GM18867 (cell line): ENCODE measurements around the gene MIPEP.
A peak's percentile ranks its signal among the peaks of the same experiment; 100 is the strongest.
"Not testable (repeated sequence)": the region's sequence is repeated elsewhere in the genome, so short reads cannot be mapped to it uniquely, and the experiment has no call there.

Experiments used
- ATAC-seq: cut with Tn5 transposase; IDR thresholded peaks from one replicate; pipeline ENCODE4 v1.9.1; 2021; ENCODE audit warnings: mild to moderate bottlenecking, moderate library complexity; ENCODE audit not compliant: unreplicated experiment

Gene MIPEP

GRCh38 chr13:23778002-23778652, 111.1 kb downstream of the MIPEP start:
- no peak for ATAC-seq

GRCh38 chr13:23777575-23777870, 111.7 kb downstream of the MIPEP start:
- ATAC-seq = peak; percentile 30

- ATAC-seq = peak; percentile 97
These were observed 112.3 kb downstream of the MIPEP start for GRCh38 chr13:23776698-23777574.

GRCh38 chr13:23772717-23773116, 116.5 kb downstream of the MIPEP start:
- ATAC-seq = no peak

GRCh38 chr13:23771956-23772355, 117.2 kb downstream of the MIPEP start:
- ATAC-seq = no peak

- peak; percentile 97 for ATAC-seq
These were observed 117.6 kb downstream of the MIPEP start for GRCh38 chr13:23771552-23771951.

- no peak for ATAC-seq
These were observed 118.2 kb downstream of the MIPEP start for GRCh38 chr13:23770973-23771372.

- no peak for ATAC-seq
These were observed 118.8 kb downstream of the MIPEP start for GRCh38 chr13:23770428-23770827.

GRCh38 chr13:23769401-23769800, 119.8 kb downstream of the MIPEP start:
- no peak for ATAC-seq

- no peak for ATAC-seq
These were observed 121.4 kb downstream of the MIPEP start for GRCh38 chr13:23767838-23768237.

GRCh38 chr13:23766939-23767338, 122.3 kb downstream of the MIPEP start:
- no peak for ATAC-seq

- no peak for ATAC-seq
These were observed 122.9 kb downstream of the MIPEP start for GRCh38 chr13:23766283-23766682.

- no peak for ATAC-seq
These were observed 123.7 kb downstream of the MIPEP start for GRCh38 chr13:23765531-23765930.

GRCh38 chr13:23763318-23763717, 125.9 kb downstream of the MIPEP start:
- no peak for ATAC-seq

GRCh38 chr13:23761760-23762159, 127.4 kb downstream of the MIPEP start:
- not testable (repeated sequence) for ATAC-seq

GRCh38 chr13:23760000-23760399, 129.2 kb downstream of the MIPEP start:
- no peak for ATAC-seq

GRCh38 chr13:23758798-23759527, 130.2 kb downstream of the MIPEP start:
- ATAC-seq = no peak

GRCh38 chr13:23754997-23755396, 134.2 kb downstream of the MIPEP start:
- ATAC-seq = no peak

GRCh38 chr13:23754506-23754905, 134.7 kb downstream of the MIPEP start:
- ATAC-seq = no peak

- no peak for ATAC-seq
These were observed 135.7 kb downstream of the MIPEP start for GRCh38 chr13:23753458-23753857.

- peak; percentile 77 for ATAC-seq
These were observed 136.8 kb downstream of the MIPEP start for GRCh38 chr13:23752111-23753001.
